ENCODE data around the gene PLA2G2D.
"Not testable (repeated sequence)": the region's sequence is repeated elsewhere in the genome, so short reads cannot be mapped to it uniquely, and the experiment has no call there.

PLA2G2D gene

GRCh38 chr1:20143318-20143717 lies 24.0 kb upstream of the PLA2G2D start:
- DNase-seq (ENCODE audit: low read depth in 1 of 2, low spot score in 1 of 2), result no peak

- no peak for DNase-seq (ENCODE audit: low read depth in 1 of 2, low spot score in 1 of 2)
Observed at GRCh38 chr1:20142001-20142710, 22.8 kb upstream of the PLA2G2D start.

GRCh38 chr1:20141466-20141865 lies 22.1 kb upstream of the PLA2G2D start:
- no peak for DNase-seq (ENCODE audit: low read depth in 1 of 2, low spot score in 1 of 2)

- no peak for DNase-seq (ENCODE audit: low read depth in 1 of 2, low spot score in 1 of 2)
Observed at GRCh38 chr1:20141001-20141400, 21.7 kb upstream of the PLA2G2D start.

- DNase-seq (ENCODE audit: low read depth in 1 of 2, low spot score in 1 of 2), result no peak
Observed at GRCh38 chr1:20139776-20140612, 20.7 kb upstream of the PLA2G2D start.

- DNase-seq (ENCODE audit: low read depth in 1 of 2, low spot score in 1 of 2), result no peak
Observed at GRCh38 chr1:20138961-20139550, 19.7 kb upstream of the PLA2G2D start, which contains the start of gene PLA2G2F. TSS of gene PLA2G2F (plus strand) at chr1:20139323. CDS start at chr1:20139428, 105 bp downstream.

- DNase-seq (ENCODE audit: low read depth in 1 of 2, low spot score in 1 of 2), result no peak
Observed at GRCh38 chr1:20138346-20138745, 19.0 kb upstream of the PLA2G2D start.

- DNase-seq (ENCODE audit: low read depth in 1 of 2, low spot score in 1 of 2), result no peak
Observed at GRCh38 chr1:20137604-20138003, 18.3 kb upstream of the PLA2G2D start.

- DNase-seq (ENCODE audit: low read depth in 1 of 2, low spot score in 1 of 2), result no peak
Observed at GRCh38 chr1:20137055-20137454, 17.7 kb upstream of the PLA2G2D start.

GRCh38 chr1:20136249-20136648 lies 16.9 kb upstream of the PLA2G2D start:
- no peak for DNase-seq (ENCODE audit: low read depth in 1 of 2, low spot score in 1 of 2)

- DNase-seq (ENCODE audit: low read depth in 1 of 2, low spot score in 1 of 2), result no peak
Observed at GRCh38 chr1:20134995-20135394, 15.7 kb upstream of the PLA2G2D start.

GRCh38 chr1:20130518-20130917 lies 11.2 kb upstream of the PLA2G2D start:
- DNase-seq (ENCODE audit: low read depth in 1 of 2, low spot score in 1 of 2), result not testable (repeated sequence)

- DNase-seq (ENCODE audit: low read depth in 1 of 2, low spot score in 1 of 2), result no peak
Observed at GRCh38 chr1:20126806-20127440, 7.6 kb upstream of the PLA2G2D start.

- no peak for DNase-seq (ENCODE audit: low read depth in 1 of 2, low spot score in 1 of 2)
Observed at GRCh38 chr1:20126041-20126805, 6.9 kb upstream of the PLA2G2D start.

- no peak for DNase-seq (ENCODE audit: low read depth in 1 of 2, low spot score in 1 of 2)
Observed at GRCh38 chr1:20125100-20125499, 5.8 kb upstream of the PLA2G2D start.

GRCh38 chr1:20124456-20125057 lies 5.2 kb upstream of the PLA2G2D start:
- no peak for DNase-seq (ENCODE audit: low read depth in 1 of 2, low spot score in 1 of 2)

- DNase-seq (ENCODE audit: low read depth in 1 of 2, low spot score in 1 of 2), result no peak
Observed at GRCh38 chr1:20123722-20124455, 4.6 kb upstream of the PLA2G2D start.

- no peak for DNase-seq (ENCODE audit: low read depth in 1 of 2, low spot score in 1 of 2)
Observed at GRCh38 chr1:20120796-20121195, 1.5 kb upstream of the PLA2G2D start.

GRCh38 chr1:20117236-20117635 lies 2.1 kb downstream of the PLA2G2D start:
- DNase-seq (ENCODE audit: low read depth in 1 of 2, low spot score in 1 of 2), result no peak

GRCh38 chr1:20115916-20116315 lies 3.4 kb downstream of the PLA2G2D start:
- DNase-seq (ENCODE audit: low read depth in 1 of 2, low spot score in 1 of 2), result no peak
